ENCODE data around the gene TBPL1. TPM values are rescaled to one million over a fixed set of nuclear protein-coding genes. Genes with fewer than 3 reads are reported as not detected.
A peak's percentile ranks its signal among the peaks of the same experiment; 100 is the strongest.

TBPL1 gene
- total and polyA plus RNA-seq, 2 donors (not counting 1 experiment from before 2014, with no cell fraction given), result 23.3 to 29.6 TPM

DNA sequence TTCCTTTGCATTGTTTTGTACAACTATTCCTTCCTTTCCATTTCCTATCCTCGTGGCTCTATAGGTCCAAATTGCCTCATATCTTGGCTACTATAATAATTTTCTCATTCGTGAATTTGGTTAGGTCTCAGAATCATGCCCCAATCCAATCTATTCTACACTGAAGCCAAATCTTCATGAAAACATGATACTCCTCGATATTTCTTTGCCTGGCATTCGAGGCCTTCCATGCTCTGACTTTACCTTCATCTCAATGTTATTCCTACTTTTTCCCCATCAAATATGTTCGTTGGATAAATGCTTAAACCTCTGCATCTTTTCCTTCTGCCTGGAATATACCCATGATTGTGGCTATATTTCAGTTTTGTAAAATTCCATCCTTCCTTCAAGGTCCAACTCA is 33.7 kb upstream of the TBPL1 start:
- ATAC-seq (ENCODE audit: low read depth) (no peak), DNase-seq (no peak)
- Histone ChIP-seq H3K9me3 (ENCODE audit: control extremely low read depth in 1 of 3, control insufficient read depth in 2 of 3, insufficient read depth in 1 of 3, low read length in 2 of 3) (no peaks in the 10 kb centered on the region), H3K9ac (ENCODE audit: low read length) (no peak overlapping the region), H3K27ac (ENCODE audit: low read length in 2 of 2) (no peak overlapping the region), H3K4me3 (ENCODE audit: control extremely low read depth in 1 of 5, extremely low read depth in 1 of 5, insufficient read depth in 1 of 5, low read depth in 2 of 5, low read length in 4 of 5) (no peak overlapping the region), H3K27me3 (replicated peaks in 1 of 4; ENCODE audit: control extremely low read depth in 1 of 4, control insufficient read depth in 3 of 4, insufficient read depth in 4 of 4, low read length in 3 of 4) (peaks cover 0 to 3% (median 0%) of the 10 kb centered on the region in 4 experiments), H4K20me1 (ENCODE audit: control insufficient read depth, insufficient read depth, low read length, poor library complexity, severe bottlenecking) (no peaks in the 10 kb centered on the region), H3K4me1 (ENCODE audit: control insufficient read depth in 2 of 2, insufficient read depth in 2 of 2, low read length in 2 of 2) (peaks cover 3 to 6% of the 10 kb centered on the region in 2 donors), H3K4me2 (replicated peaks; ENCODE audit: low read depth, low read length, poor library complexity, severe bottlenecking) (no peak overlapping the region), H3K79me2 (ENCODE audit: control insufficient read depth, insufficient read depth, low read length) (no peaks in the 10 kb centered on the region), H2AFZ (ENCODE audit: insufficient read depth, low read depth, low read length, poor library complexity, severe bottlenecking) (no peak overlapping the region), H3K36me3 (replicated peaks in 1 of 2; ENCODE audit: control extremely low read depth in 1 of 2, control insufficient read depth in 1 of 2, extremely low read depth in 1 of 2, insufficient read depth in 2 of 2, low read length in 1 of 2) (no peaks in the 10 kb centered on the region)
- TF ChIP-seq EZH2 (IDR thresholded peaks at IDR 0.05; ENCODE audit: borderline replicate concordance, insufficient read depth, low read depth, low read length, poor library complexity, severe bottlenecking), result no peak
- TF ChIP-seq, protein P1, sequence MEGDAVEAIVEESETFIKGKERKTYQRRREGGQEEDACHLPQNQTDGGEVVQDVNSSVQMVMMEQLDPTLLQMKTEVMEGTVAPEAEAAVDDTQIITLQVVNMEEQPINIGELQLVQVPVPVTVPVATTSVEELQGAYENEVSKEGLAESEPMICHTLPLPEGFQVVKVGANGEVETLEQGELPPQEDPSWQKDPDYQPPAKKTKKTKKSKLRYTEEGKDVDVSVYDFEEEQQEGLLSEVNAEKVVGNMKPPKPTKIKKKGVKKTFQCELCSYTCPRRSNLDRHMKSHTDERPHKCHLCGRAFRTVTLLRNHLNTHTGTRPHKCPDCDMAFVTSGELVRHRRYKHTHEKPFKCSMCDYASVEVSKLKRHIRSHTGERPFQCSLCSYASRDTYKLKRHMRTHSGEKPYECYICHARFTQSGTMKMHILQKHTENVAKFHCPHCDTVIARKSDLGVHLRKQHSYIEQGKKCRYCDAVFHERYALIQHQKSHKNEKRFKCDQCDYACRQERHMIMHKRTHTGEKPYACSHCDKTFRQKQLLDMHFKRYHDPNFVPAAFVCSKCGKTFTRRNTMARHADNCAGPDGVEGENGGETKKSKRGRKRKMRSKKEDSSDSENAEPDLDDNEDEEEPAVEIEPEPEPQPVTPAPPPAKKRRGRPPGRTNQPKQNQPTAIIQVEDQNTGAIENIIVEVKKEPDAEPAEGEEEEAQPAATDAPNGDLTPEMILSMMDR (IDR thresholded peaks at IDR 0.05), result no peak
- Mint-ChIP-seq H3K27me3 (peaks cover 10% of the 10 kb centered on the region), H3K27ac (no peak overlapping the region), H3K9me3 (ENCODE audit: insufficient read depth) (no peaks in the 10 kb centered on the region), H3K4me3 (no peak overlapping the region), H3K4me1 (peaks cover 4% of the 10 kb centered on the region)
- ChIA-PET CTCF (interaction anchor here (1.4 to 9.6 kb wide), 4 partner anchors 12 to 178 kb away, joined by 3 to 183 read pairs (median 34); no protein-coding TSS in a partner anchor), POLR2A (no interaction called here)
- intact Hi-C loops (cut with micrococcal nuclease), result loop anchor here (5.0 to 10.0 kb wide), 2 partner anchors 1255 to 1387 kb away; no protein-coding TSS in a partner anchor
- WGBS (ENCODE audit: insufficient coverage), result 97% methylated on average over 4 of the region's 5 CpGs

DNA sequence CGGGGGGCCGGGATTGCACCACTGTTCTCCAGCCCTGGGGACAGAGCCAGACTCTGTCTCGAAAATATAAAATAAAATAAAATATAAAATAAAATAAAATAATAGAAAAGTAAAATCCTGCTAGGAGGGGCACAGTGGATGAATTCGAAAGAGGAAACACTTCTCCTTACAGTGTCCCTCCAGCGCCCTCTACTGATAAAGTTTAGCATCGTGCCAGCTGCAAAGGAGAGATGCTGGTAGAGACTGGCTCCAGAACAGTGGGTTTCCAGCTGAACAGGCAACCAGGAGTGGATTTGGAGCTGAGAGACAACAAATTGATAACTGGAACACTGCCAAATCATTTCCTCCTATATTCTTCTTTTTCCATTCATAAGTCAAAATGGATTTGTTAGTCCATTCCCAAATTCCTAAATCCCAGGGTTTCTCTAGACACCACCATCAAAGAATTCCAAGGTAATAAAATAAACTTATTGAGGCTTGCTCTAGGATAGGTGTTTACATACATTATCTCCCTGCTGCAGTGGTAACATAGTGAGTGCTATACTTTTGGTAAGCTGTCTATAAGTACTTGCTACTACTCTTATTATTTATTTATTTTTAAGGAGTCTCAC is 31.7 kb upstream of the TBPL1 start:
- Histone ChIP-seq H4K20me1 (ENCODE audit: control insufficient read depth, insufficient read depth, low read length, poor library complexity, severe bottlenecking) (no peaks in the 10 kb centered on the region), H3K27ac (ENCODE audit: low read length in 2 of 2) (no peak overlapping the region), H3K9ac (ENCODE audit: low read length) (no peak overlapping the region), H3K4me2 (replicated peaks; ENCODE audit: low read depth, low read length, poor library complexity, severe bottlenecking) (no peak overlapping the region), H2AFZ (ENCODE audit: insufficient read depth, low read depth, low read length, poor library complexity, severe bottlenecking) (no peak overlapping the region), H3K79me2 (ENCODE audit: control insufficient read depth, insufficient read depth, low read length) (no peaks in the 10 kb centered on the region), H3K36me3 (replicated peaks in 1 of 2; ENCODE audit: control extremely low read depth in 1 of 2, control insufficient read depth in 1 of 2, extremely low read depth in 1 of 2, insufficient read depth in 2 of 2, low read length in 1 of 2) (no peaks in the 10 kb centered on the region), H3K4me1 (ENCODE audit: control insufficient read depth in 2 of 2, insufficient read depth in 2 of 2, low read length in 2 of 2) (peaks cover 3 to 6% of the 10 kb centered on the region in 2 donors), H3K9me3 (ENCODE audit: control extremely low read depth in 1 of 3, control insufficient read depth in 2 of 3, insufficient read depth in 1 of 3, low read length in 2 of 3) (no peaks in the 10 kb centered on the region), H3K27me3 (replicated peaks in 1 of 4; ENCODE audit: control extremely low read depth in 1 of 4, control insufficient read depth in 3 of 4, insufficient read depth in 4 of 4, low read length in 3 of 4) (peaks cover 0 to 9% (median 1%) of the 10 kb centered on the region in 4 experiments), H3K4me3 (ENCODE audit: control extremely low read depth in 1 of 5, extremely low read depth in 1 of 5, insufficient read depth in 1 of 5, low read depth in 2 of 5, low read length in 4 of 5) (no peak overlapping the region)
- ATAC-seq (ENCODE audit: low read depth), result peak; percentile 64
- no peaks in the 10 kb centered on the region for H3K9me3 Mint-ChIP-seq (ENCODE audit: insufficient read depth)
- WGBS (ENCODE audit: insufficient coverage), result 80% methylated on average over 1 of the region's 6 CpGs
- ChIA-PET CTCF (interaction anchor here (0.6 to 9.6 kb wide), 18 partner anchors 8 to 300 kb away, joined by 3 to 466 read pairs (median 5); partner anchors contain the start of gene TBPL1), POLR2A (no interaction called here)
- DNase-seq, result peak; percentile 79
- peaks cover 23% of the 10 kb centered on the region for H3K27me3 Mint-ChIP-seq
- no peak overlapping the region for H3K4me3 Mint-ChIP-seq
- no peak overlapping the region for H3K27ac Mint-ChIP-seq
- H3K4me1 Mint-ChIP-seq, result peaks cover 4% of the 10 kb centered on the region
- no peak for TF ChIP-seq EZH2 (IDR thresholded peaks at IDR 0.05; ENCODE audit: borderline replicate concordance, insufficient read depth, low read depth, low read length, poor library complexity, severe bottlenecking)
- TF ChIP-seq, protein P1 (IDR thresholded peaks at IDR 0.05), result peak; percentile 86
- intact Hi-C loops (cut with micrococcal nuclease), result no loop called here

Measured in B cell (primary cell).